ENCODE data around the gene HSPB6. TPM values are rescaled to one million over a fixed set of nuclear protein-coding genes. Genes with fewer than 3 reads are reported as not detected.
A peak's percentile ranks its signal among the peaks of the same experiment; 100 is the strongest.

The HSPB6 gene
- polyA plus RNA-seq (2011; rRNA removed) (0.12 and 0.16 TPM in 2 replicates), polyA plus RNA-seq (2017; fragmentation: RNase III; extraction: RNeasy Plus Mini Kit Qiagen cat#74134 plus additional on column Dnase treatment) (0.11 to 0.28 TPM (median 0.26 TPM) in 3 replicates), polyA minus RNA-seq (2011; rRNA and poly(A)+ RNA removed) (0.29 and 0.39 TPM in 2 replicates)
- polyA plus RNA-seq (2012; cell fraction: cytosol; rRNA removed) = 0.23 and 0.24 TPM in 2 replicates
- polyA plus RNA-seq (2012; cell fraction: nucleus; rRNA removed) = 0.42 and 0.58 TPM in 2 replicates

GRCh38 chr19:35756377-35757230 lies at the start of gene HSPB6:
Gene HSPB6, minus strand, starts transcription at chr19:35757029. Its CDS starts 21 bp downstream, at chr19:35757008.
- Histone ChIP-seq H3K27ac (peak within 1 kb of the TSS; percentile 87 to 93), H3K4me3 (peak within 1 kb of the TSS; percentile 71), H3K4me2 (peak within 1 kb of the TSS; percentile 89), H3K9me3 (no peaks in the 10 kb centered on the region), H3K4me1 (peaks cover 25% of the 10 kb centered on the region)
- POLR2A ChIA-PET = interaction anchor here (0.6 to 2.3 kb wide), 9 partner anchors 8 to 175 kb away, joined by 3 to 35 read pairs (median 4); partner anchors contain the start of genes LIN37, PSENEN and U2AF1L4
- DNase-seq (ENCODE audit: low read depth in 1 of 2, low spot score in 1 of 2) (no peak), FAIRE-seq (no peak), ATAC-seq (no peak)
- CTCF ChIA-PET = interaction anchor here (0.6 to 1.3 kb wide), 5 partner anchors 8 to 1715 kb away, joined by 3 to 6 read pairs (median 3); partner anchors contain the start of gene LIN37
- 91% methylated on average over 47 of the region's 52 CpGs for WGBS (ENCODE audit: missing lambda C conversion rate)
- TF ChIP-seq MAX (IDR thresholded peaks at IDR 0.05) (0 out of 2 replicates have a peak, but pooled peaks have one; percentile 8), ESRRA (IDR thresholded peaks at IDR 0.05; ENCODE audit: borderline replicate concordance, low read length) (no peak), E2F6 (IDR thresholded peaks at IDR 0.05; ENCODE audit: borderline replicate concordance, low read depth) (no peak)

GRCh38 chr19:35806597-35806996 lies 49.8 kb upstream of the HSPB6 start:
- no peak overlapping the region for H3K4me3 ChIP-seq
- H3K4me1 ChIP-seq = peaks cover 3% of the 10 kb centered on the region; the same call in 1 of the 3 replicates
- no peak overlapping the region for H3K4me2 ChIP-seq
- H3K9me3 ChIP-seq = peaks cover 3% of the 10 kb centered on the region; the same call in 1 of the 3 replicates
- FAIRE-seq = no peak
- TF ChIP-seq HOXB13 (CRISPR knock-in tag; IDR thresholded peaks at IDR 0.05; ENCODE audit: low read depth) = no peak
- no peak for TF ChIP-seq HOXB5 (CRISPR knock-in tag; IDR thresholded peaks at IDR 0.05)
- TF ChIP-seq MYC (IDR thresholded peaks at IDR 0.05; ENCODE audit: borderline replicate concordance, low read length) = no peak
- TF ChIP-seq RAD21 (conservative IDR thresholded peaks at IDR 0.05 in 1 of 2, IDR thresholded peaks at IDR 0.05 in 1 of 2) = no peak
- no peak for TF ChIP-seq RNF2 (IDR thresholded peaks at IDR 0.05; ENCODE audit: borderline replicate concordance, low read depth)
- no peak for TF ChIP-seq MAFK (IDR thresholded peaks at IDR 0.05; ENCODE audit: partially characterized antibody)
- ATAC-seq = peak; percentile 59 to 60
- ChIA-PET POLR2A (no interaction called here), CTCF (interaction anchor here (0.9 kb wide), 1 partner anchor 19 kb away, joined by 3 read pairs; no protein-coding TSS in a partner anchor)
- DNase-seq (ENCODE audit: low read depth in 1 of 2, low spot score in 1 of 2) = no peak
- H3K27ac ChIP-seq = no peak overlapping the region
- 67% methylated on average over 15 of the region's 18 CpGs for WGBS (ENCODE audit: missing lambda C conversion rate)

- no peak for FAIRE-seq
- no peak overlapping the region for H3K4me2 ChIP-seq
- H3K9me3 ChIP-seq = peaks cover 5% of the 10 kb centered on the region; the same call in 1 of the 3 replicates
- H3K4me3 ChIP-seq = no peak overlapping the region
- no peaks in the 10 kb centered on the region for H3K4me1 ChIP-seq
- POLR2A ChIA-PET = no interaction called here
- no peak for ATAC-seq
- WGBS (ENCODE audit: missing lambda C conversion rate) = 41% methylated on average over 5 of the region's 5 CpGs
- CTCF ChIA-PET = interaction anchor here (0.9 to 1.3 kb wide), 2 partner anchors 10 to 20 kb away, joined by 3 read pairs; no protein-coding TSS in a partner anchor
- no peak overlapping the region for H3K27ac ChIP-seq
- DNase-seq (ENCODE audit: low read depth in 1 of 2, low spot score in 1 of 2) = no peak
- TF ChIP-seq EHF (CRISPR knock-in tag; IDR thresholded peaks at IDR 0.05) = no peak
- no peak for TF ChIP-seq USF2 (IDR thresholded peaks at IDR 0.05)
- no peak for TF ChIP-seq ELK1 (IDR thresholded peaks at IDR 0.05; ENCODE audit: low read depth, low read length)
- no peak for TF ChIP-seq CTCF (IDR thresholded peaks at IDR 0.05)
- no peak for TF ChIP-seq JUNB (IDR thresholded peaks at IDR 0.05)
- TF ChIP-seq REST (IDR thresholded peaks at IDR 0.05) = no peak
- TF ChIP-seq RCOR1 (IDR thresholded peaks at IDR 0.05; ENCODE audit: low read depth, low read length) = no peak
- TF ChIP-seq ZNF302 (CRISPR knock-in tag; IDR thresholded peaks at IDR 0.05) = no peak
- TF ChIP-seq ZFP36 (IDR thresholded peaks at IDR 0.05; ENCODE audit: borderline replicate concordance, partially characterized antibody) = no peak
- TF ChIP-seq SMC3 (IDR thresholded peaks at IDR 0.05) = no peak
- no peak for TF ChIP-seq HEYL (CRISPR knock-in tag; IDR thresholded peaks at IDR 0.05)
Observed at GRCh38 chr19:35805526-35806102, 48.8 kb upstream of the HSPB6 start.

Measured in A549 (cell line).